HG03095 (cell line): ENCODE data around the gene PACSIN1.

Experiments used
- ATAC-seq: cut with Tn5 transposase; IDR thresholded peaks from one replicate; pipeline ENCODE4 v1.9.1; 2021; ENCODE audit warnings: moderate library complexity; ENCODE audit not compliant: unreplicated experiment

Gene PACSIN1

DNA sequence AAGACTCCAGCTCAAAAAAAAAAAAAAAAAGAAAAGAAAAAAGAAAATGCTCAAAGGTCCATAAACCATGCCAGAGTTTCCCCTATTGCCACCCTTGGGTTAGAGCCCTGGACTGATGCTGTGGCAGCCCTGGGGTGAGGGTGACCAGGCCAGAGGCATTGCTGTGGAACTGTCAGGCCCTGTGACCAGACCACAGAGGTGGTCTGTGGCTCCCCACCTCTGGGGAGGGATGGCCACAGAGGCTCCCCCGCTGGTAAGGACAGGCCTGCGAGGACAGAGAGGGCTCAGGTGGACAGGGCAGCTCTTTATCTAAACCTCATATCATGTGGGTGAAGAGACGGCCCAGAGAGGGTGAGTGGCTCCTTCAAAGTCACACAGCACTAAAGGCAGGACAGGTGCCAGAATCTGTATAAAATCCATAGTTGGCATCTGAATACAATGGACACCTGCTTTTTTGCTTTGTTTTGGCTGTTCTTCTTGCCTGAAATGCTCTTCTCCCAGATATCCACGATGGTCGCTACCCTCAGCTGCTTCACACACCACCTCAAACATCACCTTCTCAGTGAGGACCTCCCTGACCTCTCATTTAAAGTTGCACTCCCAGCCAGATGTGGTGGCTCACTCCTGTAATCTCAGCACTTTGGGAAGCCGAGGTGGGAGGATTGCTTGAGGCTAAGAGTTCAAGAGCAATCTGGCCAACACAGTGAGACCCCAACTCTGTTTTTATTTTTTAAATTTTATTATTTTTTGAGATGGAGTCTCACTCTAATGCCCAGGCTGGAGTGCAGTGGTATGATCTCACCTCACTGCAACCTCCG lies 112.8 kb downstream of the PACSIN1 start:
- ATAC-seq: no peak

DNA sequence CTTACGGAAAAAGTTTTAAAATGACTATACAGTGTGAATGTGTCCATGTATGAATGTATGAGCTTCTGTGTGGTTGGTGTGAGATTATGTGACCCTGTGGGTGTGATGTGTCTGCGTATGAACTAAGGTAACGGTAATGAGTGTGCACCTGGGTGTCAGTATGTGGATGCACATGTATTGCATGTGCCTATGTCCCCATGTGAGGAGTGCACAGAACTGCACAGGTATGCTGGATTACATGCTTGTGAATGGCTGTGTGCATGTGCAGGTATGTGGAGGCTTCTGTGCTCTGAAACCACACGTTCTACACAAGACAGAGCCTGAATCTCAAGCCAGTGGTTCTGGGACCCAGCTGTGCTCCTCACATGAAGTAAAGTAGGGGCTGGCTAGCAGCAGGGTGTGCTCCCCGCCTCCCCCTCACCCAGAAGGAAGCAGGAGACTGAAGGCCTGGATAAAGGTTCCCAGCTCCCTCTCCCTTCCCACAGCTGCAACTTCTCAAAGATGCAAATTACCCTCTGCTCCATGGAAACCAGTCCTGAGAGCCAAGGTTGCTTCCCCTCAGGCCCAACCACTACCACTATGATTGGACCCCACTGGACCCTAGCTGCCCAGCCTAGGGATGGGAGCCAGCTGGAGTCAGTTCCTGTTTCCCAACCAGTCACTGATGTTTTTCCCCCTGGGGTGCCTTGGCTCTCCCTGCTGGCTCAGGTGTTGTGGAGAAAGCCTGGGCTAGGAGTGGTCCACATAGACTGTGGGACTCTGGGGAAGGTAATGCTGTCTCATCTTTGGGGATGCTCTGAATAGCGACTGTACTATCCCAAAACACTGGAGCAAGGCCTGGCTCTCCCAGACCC lies 115.1 kb downstream of the PACSIN1 start:
- no peak for ATAC-seq

DNA sequence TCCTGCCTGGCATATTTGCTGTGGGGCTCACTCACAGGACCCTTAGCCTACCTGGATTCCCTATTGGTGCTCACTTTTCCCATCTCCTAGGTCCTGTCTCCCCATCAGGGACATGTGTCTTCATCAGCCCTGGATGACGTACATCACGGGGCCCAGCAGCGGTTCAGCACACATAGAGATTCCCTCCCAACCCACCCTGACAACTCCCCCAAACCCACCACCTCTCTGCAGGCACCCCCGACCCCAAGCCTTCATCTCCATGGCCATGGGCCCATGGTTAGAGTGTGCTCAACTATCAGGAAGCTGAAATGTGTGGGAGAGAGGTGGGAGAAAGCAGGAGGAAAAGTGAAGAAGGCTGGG lies 115.7 kb downstream of the PACSIN1 start:
- no peak for ATAC-seq

DNA sequence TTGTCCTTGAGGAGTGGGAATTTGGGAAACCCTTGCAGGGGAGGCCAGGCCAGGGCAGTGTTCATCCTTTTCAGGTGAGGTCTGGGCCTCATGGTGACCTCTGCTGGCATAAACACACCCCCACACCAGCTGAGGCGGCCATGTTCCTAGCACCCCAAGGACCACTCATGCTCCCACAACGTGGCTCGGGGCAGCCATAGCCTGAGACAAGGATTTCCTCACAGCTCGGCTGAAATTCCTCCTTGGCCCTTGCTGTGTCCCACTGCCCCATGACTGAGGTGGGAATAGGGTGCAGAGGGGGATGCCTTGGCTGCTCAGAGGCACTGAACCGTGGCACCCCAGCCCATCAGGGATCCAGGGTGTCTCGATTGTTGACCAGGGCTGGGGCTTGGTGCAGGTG lies 117.6 kb downstream of the PACSIN1 start:
- no peak for ATAC-seq

DNA sequence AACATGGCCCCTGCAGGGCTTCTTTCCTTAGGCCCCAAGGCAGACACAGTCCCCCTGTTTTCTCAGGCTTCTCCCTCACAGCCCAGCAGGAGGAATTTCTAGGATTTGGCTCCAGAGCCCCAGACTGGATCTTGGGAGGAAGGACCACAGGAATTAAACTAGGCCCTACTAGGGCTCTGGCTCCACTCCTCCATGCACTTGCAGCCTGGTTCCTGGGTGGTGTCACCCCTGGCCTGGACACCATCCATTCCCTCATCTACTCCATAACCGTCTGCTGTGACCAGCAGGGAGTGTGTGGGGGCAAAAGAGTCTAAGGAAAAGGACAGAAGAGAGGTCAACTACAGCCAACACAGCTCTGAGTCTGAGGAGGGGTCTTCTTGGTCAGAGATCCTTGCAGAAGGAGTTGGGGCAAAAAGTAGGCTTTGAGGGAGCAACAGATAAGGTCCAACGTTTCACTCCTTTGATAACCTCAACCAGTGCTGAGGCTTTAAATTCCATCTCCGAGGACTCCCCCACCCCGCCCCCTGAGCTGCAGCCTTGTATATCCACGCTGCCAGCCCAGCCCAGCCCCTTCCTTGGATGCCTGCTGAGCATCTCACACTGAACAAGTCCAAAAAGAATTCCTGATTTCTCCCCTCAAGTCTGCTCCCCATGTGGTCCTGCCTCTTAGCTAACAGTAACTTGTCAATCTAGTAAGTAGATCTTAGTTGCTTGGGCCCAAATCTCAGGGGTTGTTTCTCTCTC lies 118.2 kb downstream of the PACSIN1 start:
- ATAC-seq: no peak

DNA sequence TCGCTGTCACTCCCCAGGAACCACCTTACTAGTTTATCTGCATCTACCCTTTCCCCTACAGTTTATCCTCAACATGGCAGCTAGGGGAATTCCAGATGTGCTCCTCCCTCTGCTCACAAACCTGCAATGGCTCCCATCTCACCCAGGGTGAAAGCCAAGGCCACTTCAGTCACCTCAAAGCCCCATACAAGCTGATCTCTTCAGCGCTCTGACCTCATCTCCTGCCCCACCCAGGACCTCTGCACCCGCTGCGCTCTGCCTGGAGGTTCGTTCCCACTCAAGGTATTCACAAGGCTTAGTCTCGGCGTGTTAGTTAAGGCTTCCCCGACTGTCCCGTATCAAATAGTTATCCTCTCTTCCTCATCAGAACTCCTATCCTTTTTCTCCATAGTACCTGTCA lies 118.8 kb downstream of the PACSIN1 start:
- ATAC-seq: no peak
